ENCODE measurements around the gene C19orf44. TPM values are rescaled to one million over a fixed set of nuclear protein-coding genes. Genes with fewer than 3 reads are reported as not detected.

The C19orf44 gene
- total RNA-seq, 2 donors from 2014 or later = 4.9 to 6.1 TPM

DNA sequence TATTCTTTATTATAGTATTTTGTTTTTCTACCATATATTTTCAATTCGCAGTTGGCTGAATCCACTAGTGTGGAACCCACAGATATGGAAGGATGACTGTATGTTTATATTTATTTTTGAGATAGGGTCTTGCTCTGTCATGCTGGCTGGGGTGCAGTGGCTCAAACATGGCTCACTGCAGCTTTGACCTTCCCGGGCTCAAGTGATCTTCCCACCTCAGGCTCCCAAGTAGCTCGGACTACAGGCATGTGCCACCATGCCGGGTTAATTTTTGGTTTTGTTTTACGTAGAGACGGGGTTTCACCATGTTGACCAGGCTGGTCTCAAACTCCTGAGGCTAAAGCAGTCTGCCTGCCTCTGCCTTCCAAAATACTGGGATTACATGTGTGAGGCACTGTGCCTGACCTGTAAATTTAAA lies 66.4 kb downstream of the C19orf44 start:
- Histone ChIP-seq H3K36me3 (peaks cover 29% of the 10 kb centered on the region), H3K9me3 (no peaks in the 10 kb centered on the region), H3K4me1 (ENCODE audit: control insufficient read depth in 1 of 2, low read depth in 2 of 2) (no peaks in the 10 kb centered on the region), H3K27ac (no peak overlapping the region), H3K27me3 (replicated peaks; ENCODE audit: insufficient read depth) (no peaks in the 10 kb centered on the region), H3K4me3 (no peak overlapping the region)
- TF ChIP-seq CTCF (IDR thresholded peaks at IDR 0.05) = no peak
- no peak for DNase-seq (ENCODE audit: low spot score)
- no peak for ATAC-seq (ENCODE audit: insufficient number of reproducible peaks, low FRiP score, low read depth)

DNA sequence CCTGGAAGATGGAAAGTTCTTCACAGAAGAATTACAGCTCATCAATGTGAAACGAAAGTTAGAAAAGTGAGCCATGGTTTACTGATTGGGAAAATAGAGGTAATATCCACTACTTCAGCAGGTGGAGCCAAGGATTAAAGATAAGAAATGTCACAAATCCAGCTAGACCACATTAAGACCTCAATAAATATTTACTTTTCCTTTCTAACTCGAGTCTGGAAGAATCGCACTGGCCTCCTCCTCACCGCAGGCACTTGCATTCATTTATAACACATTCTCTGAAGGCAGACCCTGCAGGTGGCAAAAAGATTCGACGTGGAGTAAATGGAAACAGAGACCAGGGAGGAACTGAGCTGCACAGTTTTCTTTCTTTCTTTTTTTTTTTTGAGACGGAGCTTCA lies 68.6 kb downstream of the C19orf44 start:
- no peak overlapping the region for H3K27ac ChIP-seq
- TF ChIP-seq CTCF (IDR thresholded peaks at IDR 0.05) = no peak
- peaks cover 23% of the 10 kb centered on the region for H3K36me3 ChIP-seq
- H3K4me1 ChIP-seq (ENCODE audit: control insufficient read depth in 1 of 2, low read depth in 2 of 2) = no peaks in the 10 kb centered on the region
- no peaks in the 10 kb centered on the region for H3K27me3 ChIP-seq (replicated peaks; ENCODE audit: insufficient read depth)
- no peak for ATAC-seq (ENCODE audit: insufficient number of reproducible peaks, low FRiP score, low read depth)
- no peak for DNase-seq (ENCODE audit: low spot score)
- H3K9me3 ChIP-seq = no peaks in the 10 kb centered on the region
- H3K4me3 ChIP-seq = no peak overlapping the region

- Histone ChIP-seq H3K4me1 (ENCODE audit: control insufficient read depth in 1 of 2, low read depth in 2 of 2) (peaks cover 0 to 11% of the 10 kb centered on the region in 2 donors), H3K27ac (no peak overlapping the region), H3K9me3 (no peaks in the 10 kb centered on the region), H3K27me3 (replicated peaks; ENCODE audit: insufficient read depth) (no peaks in the 10 kb centered on the region), H3K4me3 (no peak overlapping the region), H3K36me3 (peaks cover 16% of the 10 kb centered on the region)
- no peak for TF ChIP-seq CTCF (IDR thresholded peaks at IDR 0.05)
- ATAC-seq (ENCODE audit: insufficient number of reproducible peaks, low FRiP score, low read depth) = no peak
- DNase-seq (ENCODE audit: low spot score) = no peak
Measured at GRCh38 chr19:16566161-16566560, 70.0 kb downstream of the C19orf44 start.

- peaks cover 0 to 16% of the 10 kb centered on the region in 2 donors for H3K4me1 ChIP-seq (ENCODE audit: control insufficient read depth in 1 of 2, low read depth in 2 of 2)
- H3K27ac ChIP-seq = no peak overlapping the region
Measured at GRCh38 chr19:16566702-16567101, 70.5 kb downstream of the C19orf44 start.

DNA sequence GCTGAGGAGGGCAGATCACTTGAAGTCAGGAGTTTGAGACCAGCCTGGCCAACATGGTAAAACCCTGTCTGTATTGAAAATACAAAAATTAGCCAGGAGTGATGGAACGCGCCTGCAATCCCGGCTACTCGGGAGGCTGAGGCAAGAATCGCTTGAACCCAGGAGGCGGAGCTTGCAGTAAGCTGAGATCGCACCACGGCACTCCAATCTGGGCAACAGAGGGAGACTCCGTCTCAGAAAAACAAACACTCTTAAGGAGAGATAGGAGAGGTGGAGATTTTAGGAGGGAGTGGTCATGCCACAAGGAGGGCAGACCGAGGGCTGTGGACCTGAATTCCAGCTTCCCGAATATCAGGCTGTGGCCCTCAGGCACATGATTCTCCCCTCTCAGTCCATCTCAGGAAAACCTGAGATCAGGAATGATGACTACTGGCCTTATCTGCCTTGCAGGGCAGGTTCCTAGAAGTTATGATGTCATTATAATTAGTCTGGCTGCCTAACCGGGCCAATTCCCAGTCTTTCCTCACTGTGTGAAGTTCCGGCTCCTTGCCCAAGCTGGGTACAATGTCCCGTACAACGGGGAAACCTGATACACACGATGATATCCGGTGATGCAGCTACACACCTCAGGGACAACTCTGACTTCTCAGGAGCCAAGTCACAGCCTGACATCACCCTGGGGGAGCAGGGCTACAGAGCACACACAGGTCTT lies 73.6 kb downstream of the C19orf44 start:
- no peak for TF ChIP-seq CTCF (IDR thresholded peaks at IDR 0.05)
- no peak overlapping the region for H3K27ac ChIP-seq
- ATAC-seq (ENCODE audit: insufficient number of reproducible peaks, low FRiP score, low read depth) (no peak), DNase-seq (ENCODE audit: low spot score) (no peak)
- H3K9me3 ChIP-seq = no peaks in the 10 kb centered on the region
- no peaks in the 10 kb centered on the region for H3K27me3 ChIP-seq (replicated peaks; ENCODE audit: insufficient read depth)
- H3K36me3 ChIP-seq = peaks cover 5% of the 10 kb centered on the region
- H3K4me3 ChIP-seq = no peak overlapping the region
- H3K4me1 ChIP-seq (ENCODE audit: control insufficient read depth in 1 of 2, low read depth in 2 of 2) = peaks cover 12 to 36% of the 10 kb centered on the region in 2 donors

More at GRCh38 chr19:16566702-16567101, 70.5 kb downstream of the C19orf44 start:
- TF ChIP-seq CTCF (IDR thresholded peaks at IDR 0.05) = no peak
- ATAC-seq (ENCODE audit: insufficient number of reproducible peaks, low FRiP score, low read depth) = no peak
- peaks cover 16% of the 10 kb centered on the region for H3K36me3 ChIP-seq
- H3K27me3 ChIP-seq (replicated peaks; ENCODE audit: insufficient read depth) = no peaks in the 10 kb centered on the region
- H3K9me3 ChIP-seq = no peaks in the 10 kb centered on the region
- DNase-seq (ENCODE audit: low spot score) = no peak
- no peak overlapping the region for H3K4me3 ChIP-seq

Other genes starting within 250 kb of the C19orf44 start
- 100 to 1,000 TPM in 1 of 2 donors, 10 to 100 TPM in 1; 34.9 to 146 TPM for gene KLF2, start 171.6 kb upstream of the C19orf44 start, total RNA-seq
- 10 to 100 TPM; 13.7 to 31.7 TPM for gene EPS15L1, start 24.4 kb upstream of the C19orf44 start, total RNA-seq
- not detected for gene CALR3, start 227 bp upstream of the C19orf44 start, total RNA-seq
- 10 to 100 TPM in 1 of 2 donors, 1 to 10 TPM in 1; 9.3 to 18.4 TPM for gene CHERP, start 46.0 kb downstream of the C19orf44 start, total RNA-seq
- 10 to 100 TPM; 66.9 to 85.3 TPM for gene SLC35E1, start 76.0 kb downstream of the C19orf44 start, total RNA-seq
- gene MED26, start 131.8 kb downstream of the C19orf44 start, total RNA-seq = 10 to 100 TPM in 1 of 2 donors, 1 to 10 TPM in 1; 9.6 to 14.2 TPM
- 100 to 1,000 TPM in 1 of 2 donors, 10 to 100 TPM in 1; 72.7 to 102 TPM for gene SMIM7, start 163.8 kb downstream of the C19orf44 start, total RNA-seq
- gene TMEM38A, start 164.7 kb downstream of the C19orf44 start, total RNA-seq = 10 to 100 TPM in 1 of 2 donors, 1 to 10 TPM in 1; 7.6 to 11.9 TPM
- gene NWD1, start 223.5 kb downstream of the C19orf44 start, total RNA-seq = under 1 TPM; 0.21 to 0.27 TPM